Measurements from ENCODE around the gene DZIP1. TPM values are rescaled to one million over a fixed set of nuclear protein-coding genes. Genes with fewer than 3 reads are reported as not detected.

Gene DZIP1
- total and polyA plus RNA-seq, 2 of the 8 experiments (the other 6 are each of a cell fraction or from before 2014, with no cell fraction given), result 7.6 to 24.6 TPM

DNA sequence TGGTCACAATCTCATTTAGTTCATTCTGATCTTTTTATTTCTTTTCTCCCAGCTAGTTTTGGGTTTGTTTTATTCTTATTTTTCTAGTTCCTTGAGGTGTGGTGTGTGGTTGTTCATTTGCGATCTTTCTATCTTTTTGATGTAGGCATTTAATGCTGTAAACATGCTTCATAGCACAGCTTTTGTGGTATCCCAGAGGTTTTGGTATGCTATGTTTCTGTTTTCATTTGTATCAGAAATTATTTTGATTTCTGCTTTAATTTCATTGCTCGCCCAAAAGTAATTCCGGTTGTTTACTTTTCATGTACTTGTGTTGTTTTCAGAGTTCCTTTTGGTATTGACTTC is 45.0 kb upstream of the DZIP1 start (continued):
- TF ChIP-seq, protein P1, sequence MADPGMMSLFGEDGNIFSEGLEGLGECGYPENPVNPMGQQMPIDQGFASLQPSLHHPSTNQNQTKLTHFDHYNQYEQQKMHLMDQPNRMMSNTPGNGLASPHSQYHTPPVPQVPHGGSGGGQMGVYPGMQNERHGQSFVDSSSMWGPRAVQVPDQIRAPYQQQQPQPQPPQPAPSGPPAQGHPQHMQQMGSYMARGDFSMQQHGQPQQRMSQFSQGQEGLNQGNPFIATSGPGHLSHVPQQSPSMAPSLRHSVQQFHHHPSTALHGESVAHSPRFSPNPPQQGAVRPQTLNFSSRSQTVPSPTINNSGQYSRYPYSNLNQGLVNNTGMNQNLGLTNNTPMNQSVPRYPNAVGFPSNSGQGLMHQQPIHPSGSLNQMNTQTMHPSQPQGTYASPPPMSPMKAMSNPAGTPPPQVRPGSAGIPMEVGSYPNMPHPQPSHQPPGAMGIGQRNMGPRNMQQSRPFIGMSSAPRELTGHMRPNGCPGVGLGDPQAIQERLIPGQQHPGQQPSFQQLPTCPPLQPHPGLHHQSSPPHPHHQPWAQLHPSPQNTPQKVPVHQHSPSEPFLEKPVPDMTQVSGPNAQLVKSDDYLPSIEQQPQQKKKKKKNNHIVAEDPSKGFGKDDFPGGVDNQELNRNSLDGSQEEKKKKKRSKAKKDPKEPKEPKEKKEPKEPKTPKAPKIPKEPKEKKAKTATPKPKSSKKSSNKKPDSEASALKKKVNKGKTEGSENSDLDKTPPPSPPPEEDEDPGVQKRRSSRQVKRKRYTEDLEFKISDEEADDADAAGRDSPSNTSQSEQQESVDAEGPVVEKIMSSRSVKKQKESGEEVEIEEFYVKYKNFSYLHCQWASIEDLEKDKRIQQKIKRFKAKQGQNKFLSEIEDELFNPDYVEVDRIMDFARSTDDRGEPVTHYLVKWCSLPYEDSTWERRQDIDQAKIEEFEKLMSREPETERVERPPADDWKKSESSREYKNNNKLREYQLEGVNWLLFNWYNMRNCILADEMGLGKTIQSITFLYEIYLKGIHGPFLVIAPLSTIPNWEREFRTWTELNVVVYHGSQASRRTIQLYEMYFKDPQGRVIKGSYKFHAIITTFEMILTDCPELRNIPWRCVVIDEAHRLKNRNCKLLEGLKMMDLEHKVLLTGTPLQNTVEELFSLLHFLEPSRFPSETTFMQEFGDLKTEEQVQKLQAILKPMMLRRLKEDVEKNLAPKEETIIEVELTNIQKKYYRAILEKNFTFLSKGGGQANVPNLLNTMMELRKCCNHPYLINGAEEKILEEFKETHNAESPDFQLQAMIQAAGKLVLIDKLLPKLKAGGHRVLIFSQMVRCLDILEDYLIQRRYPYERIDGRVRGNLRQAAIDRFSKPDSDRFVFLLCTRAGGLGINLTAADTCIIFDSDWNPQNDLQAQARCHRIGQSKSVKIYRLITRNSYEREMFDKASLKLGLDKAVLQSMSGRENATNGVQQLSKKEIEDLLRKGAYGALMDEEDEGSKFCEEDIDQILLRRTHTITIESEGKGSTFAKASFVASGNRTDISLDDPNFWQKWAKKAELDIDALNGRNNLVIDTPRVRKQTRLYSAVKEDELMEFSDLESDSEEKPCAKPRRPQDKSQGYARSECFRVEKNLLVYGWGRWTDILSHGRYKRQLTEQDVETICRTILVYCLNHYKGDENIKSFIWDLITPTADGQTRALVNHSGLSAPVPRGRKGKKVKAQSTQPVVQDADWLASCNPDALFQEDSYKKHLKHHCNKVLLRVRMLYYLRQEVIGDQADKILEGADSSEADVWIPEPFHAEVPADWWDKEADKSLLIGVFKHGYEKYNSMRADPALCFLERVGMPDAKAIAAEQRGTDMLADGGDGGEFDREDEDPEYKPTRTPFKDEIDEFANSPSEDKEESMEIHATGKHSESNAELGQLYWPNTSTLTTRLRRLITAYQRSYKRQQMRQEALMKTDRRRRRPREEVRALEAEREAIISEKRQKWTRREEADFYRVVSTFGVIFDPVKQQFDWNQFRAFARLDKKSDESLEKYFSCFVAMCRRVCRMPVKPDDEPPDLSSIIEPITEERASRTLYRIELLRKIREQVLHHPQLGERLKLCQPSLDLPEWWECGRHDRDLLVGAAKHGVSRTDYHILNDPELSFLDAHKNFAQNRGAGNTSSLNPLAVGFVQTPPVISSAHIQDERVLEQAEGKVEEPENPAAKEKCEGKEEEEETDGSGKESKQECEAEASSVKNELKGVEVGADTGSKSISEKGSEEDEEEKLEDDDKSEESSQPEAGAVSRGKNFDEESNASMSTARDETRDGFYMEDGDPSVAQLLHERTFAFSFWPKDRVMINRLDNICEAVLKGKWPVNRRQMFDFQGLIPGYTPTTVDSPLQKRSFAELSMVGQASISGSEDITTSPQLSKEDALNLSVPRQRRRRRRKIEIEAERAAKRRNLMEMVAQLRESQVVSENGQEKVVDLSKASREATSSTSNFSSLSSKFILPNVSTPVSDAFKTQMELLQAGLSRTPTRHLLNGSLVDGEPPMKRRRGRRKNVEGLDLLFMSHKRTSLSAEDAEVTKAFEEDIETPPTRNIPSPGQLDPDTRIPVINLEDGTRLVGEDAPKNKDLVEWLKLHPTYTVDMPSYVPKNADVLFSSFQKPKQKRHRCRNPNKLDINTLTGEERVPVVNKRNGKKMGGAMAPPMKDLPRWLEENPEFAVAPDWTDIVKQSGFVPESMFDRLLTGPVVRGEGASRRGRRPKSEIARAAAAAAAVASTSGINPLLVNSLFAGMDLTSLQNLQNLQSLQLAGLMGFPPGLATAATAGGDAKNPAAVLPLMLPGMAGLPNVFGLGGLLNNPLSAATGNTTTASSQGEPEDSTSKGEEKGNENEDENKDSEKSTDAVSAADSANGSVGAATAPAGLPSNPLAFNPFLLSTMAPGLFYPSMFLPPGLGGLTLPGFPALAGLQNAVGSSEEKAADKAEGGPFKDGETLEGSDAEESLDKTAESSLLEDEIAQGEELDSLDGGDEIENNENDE (IDR thresholded peaks at IDR 0.05; ENCODE audit: insufficient replicate concordance, low read length), result no peak
- TF ChIP-seq CBX8 (IDR thresholded peaks at IDR 0.05; ENCODE audit: borderline replicate concordance, low read depth, low read length) (no peak), EGR1 (IDR thresholded peaks at IDR 0.05; ENCODE audit: borderline replicate concordance, low read depth, low read length) (no peak), GABPA (IDR thresholded peaks at IDR 0.05; ENCODE audit: borderline replicate concordance, insufficient read depth, low read length) (no peak), RFX5 (IDR thresholded peaks at IDR 0.05; ENCODE audit: borderline replicate concordance, low read depth, low read length) (no peak), CTBP2 (IDR thresholded peaks at IDR 0.05; ENCODE audit: borderline replicate concordance, insufficient read depth, insufficient read length, low read length) (no peak), SAP30 (IDR thresholded peaks at IDR 0.05; ENCODE audit: insufficient read depth, insufficient replicate concordance, low read length) (no peak), KDM5A (IDR thresholded peaks at IDR 0.05; ENCODE audit: low read length) (no peak)

All from H1 (cell line).